ENCODE measurements around the gene RAPGEF4.

The RAPGEF4 gene

GRCh38 chr2:172836827-172837226 is 101.2 kb downstream of the RAPGEF4 start:
- ATAC-seq (replicated peaks) (no peak), DNase-seq (no peak)
- no peaks in the 10 kb centered on the region for H3K36me3 Mint-ChIP-seq
- H3K27ac Mint-ChIP-seq = no peak overlapping the region
- peaks cover 0 to 1% of the 10 kb centered on the region in 2 donors for H3K4me1 Mint-ChIP-seq
- H3K4me3 Mint-ChIP-seq = no peak overlapping the region
- peaks cover 13% of the 10 kb centered on the region in 2 donors for H3K27me3 Mint-ChIP-seq
- H3K9me3 Mint-ChIP-seq = no peaks in the 10 kb centered on the region

- H3K9me3 Mint-ChIP-seq = no peaks in the 10 kb centered on the region
- no peak for ATAC-seq (replicated peaks)
- no peaks in the 10 kb centered on the region for H3K36me3 Mint-ChIP-seq
- no peak overlapping the region for H3K27ac Mint-ChIP-seq
- peaks cover 12 to 13% of the 10 kb centered on the region in 2 donors for H3K27me3 Mint-ChIP-seq
- no peak for DNase-seq
- peaks cover 0 to 1% of the 10 kb centered on the region in 2 donors for H3K4me1 Mint-ChIP-seq
- no peak overlapping the region for H3K4me3 Mint-ChIP-seq
Measured at GRCh38 chr2:172839446-172839845, 103.8 kb downstream of the RAPGEF4 start.

- no peak for ATAC-seq (replicated peaks)
Measured at GRCh38 chr2:172842511-172843265, 107.0 kb downstream of the RAPGEF4 start.

GRCh38 chr2:172843266-172843582 is 107.6 kb downstream of the RAPGEF4 start:
- Mint-ChIP-seq H3K4me3 (no peak overlapping the region), H3K9me3 (no peaks in the 10 kb centered on the region), H3K36me3 (no peaks in the 10 kb centered on the region), H3K27ac (no peak overlapping the region), H3K4me1 (no peaks in the 10 kb centered on the region), H3K27me3 (peaks cover 0 to 5% of the 10 kb centered on the region in 2 donors)
- DNase-seq = no peak
- ATAC-seq (replicated peaks) = no peak

More at GRCh38 chr2:172842511-172843265, 107.0 kb downstream of the RAPGEF4 start:
- Mint-ChIP-seq H3K27ac (no peak overlapping the region), H3K9me3 (no peaks in the 10 kb centered on the region), H3K36me3 (no peaks in the 10 kb centered on the region), H3K27me3 (peaks cover 0 to 5% of the 10 kb centered on the region in 2 donors), H3K4me3 (no peak overlapping the region), H3K4me1 (no peaks in the 10 kb centered on the region)
- no peak for DNase-seq

- Mint-ChIP-seq H3K27ac (no peak overlapping the region), H3K27me3 (peaks cover 0 to 5% of the 10 kb centered on the region in 2 donors)
Measured at GRCh38 chr2:172843902-172844715, 108.5 kb downstream of the RAPGEF4 start.

GRCh38 chr2:172845028-172845630 is 109.5 kb downstream of the RAPGEF4 start:
- Mint-ChIP-seq H3K4me3 (no peak overlapping the region), H3K4me1 (no peaks in the 10 kb centered on the region), H3K9me3 (no peaks in the 10 kb centered on the region), H3K27me3 (peaks cover 0 to 5% of the 10 kb centered on the region in 2 donors), H3K27ac (no peak overlapping the region), H3K36me3 (no peaks in the 10 kb centered on the region)
- ATAC-seq (replicated peaks) = no peak
- no peak for DNase-seq

More at GRCh38 chr2:172843902-172844715, 108.5 kb downstream of the RAPGEF4 start:
- no peaks in the 10 kb centered on the region for H3K4me1 Mint-ChIP-seq
- no peak for ATAC-seq (replicated peaks)
- H3K9me3 Mint-ChIP-seq = no peaks in the 10 kb centered on the region
- no peak for DNase-seq
- no peak overlapping the region for H3K4me3 Mint-ChIP-seq
- no peaks in the 10 kb centered on the region for H3K36me3 Mint-ChIP-seq

GRCh38 chr2:172846551-172846950 is 110.9 kb downstream of the RAPGEF4 start:
- ATAC-seq (replicated peaks) (no peak), DNase-seq (no peak)
- Mint-ChIP-seq H3K36me3 (no peaks in the 10 kb centered on the region), H3K4me1 (no peaks in the 10 kb centered on the region), H3K27ac (no peak overlapping the region), H3K9me3 (peaks cover 5 to 8% of the 10 kb centered on the region in 2 donors), H3K4me3 (no peak overlapping the region), H3K27me3 (peaks cover 5 to 11% of the 10 kb centered on the region in 2 donors)

- peaks cover 5 to 9% of the 10 kb centered on the region in 2 donors for H3K9me3 Mint-ChIP-seq
- no peak for DNase-seq
- H3K27me3 Mint-ChIP-seq = peaks cover 5 to 11% of the 10 kb centered on the region in 2 donors
- H3K4me1 Mint-ChIP-seq = no peaks in the 10 kb centered on the region
- H3K36me3 Mint-ChIP-seq = no peaks in the 10 kb centered on the region
- no peak for ATAC-seq (replicated peaks)
- H3K27ac Mint-ChIP-seq = no peak overlapping the region
- H3K4me3 Mint-ChIP-seq = no peak overlapping the region
Measured at GRCh38 chr2:172847188-172847587, 111.5 kb downstream of the RAPGEF4 start.

- H3K36me3 Mint-ChIP-seq = no peaks in the 10 kb centered on the region
- no peaks in the 10 kb centered on the region for H3K4me1 Mint-ChIP-seq
- peaks cover 5 to 10% of the 10 kb centered on the region in 2 donors for H3K9me3 Mint-ChIP-seq
- DNase-seq (no peak), ATAC-seq (replicated peaks) (no peak)
- H3K4me3 Mint-ChIP-seq = no peak overlapping the region
- peaks cover 5 to 6% of the 10 kb centered on the region in 2 donors for H3K27me3 Mint-ChIP-seq
- H3K27ac Mint-ChIP-seq = no peak overlapping the region
Measured at GRCh38 chr2:172848519-172848918, 112.9 kb downstream of the RAPGEF4 start.

GRCh38 chr2:172849519-172850217 is 114.0 kb downstream of the RAPGEF4 start:
- Mint-ChIP-seq H3K4me1 (no peaks in the 10 kb centered on the region), H3K27ac (no peak overlapping the region), H3K27me3 (peaks cover 6% of the 10 kb centered on the region in 2 donors), H3K4me3 (no peak overlapping the region), H3K36me3 (no peaks in the 10 kb centered on the region), H3K9me3 (peaks cover 5 to 13% of the 10 kb centered on the region in 2 donors)
- DNase-seq (no peak), ATAC-seq (replicated peaks) (no peak)

- Mint-ChIP-seq H3K4me3 (no peak overlapping the region), H3K27me3 (peaks cover 26 to 31% of the 10 kb centered on the region in 2 donors), H3K9me3 (peaks cover 5 to 16% of the 10 kb centered on the region in 2 donors), H3K36me3 (no peaks in the 10 kb centered on the region), H3K4me1 (no peaks in the 10 kb centered on the region), H3K27ac (no peak overlapping the region)
- no peak for ATAC-seq (replicated peaks)
- DNase-seq = no peak
Measured at GRCh38 chr2:172855588-172855987, 119.9 kb downstream of the RAPGEF4 start.

GRCh38 chr2:172856606-172857005 is 121.0 kb downstream of the RAPGEF4 start:
- no peaks in the 10 kb centered on the region for H3K36me3 Mint-ChIP-seq
- DNase-seq (no peak), ATAC-seq (replicated peaks) (peak in 1 of 2 donors; percentile 46)
- no peaks in the 10 kb centered on the region for H3K4me1 Mint-ChIP-seq
- H3K27me3 Mint-ChIP-seq = peaks cover 27 to 31% of the 10 kb centered on the region in 2 donors
- peaks cover 0 to 7% of the 10 kb centered on the region in 2 donors for H3K9me3 Mint-ChIP-seq
- H3K4me3 Mint-ChIP-seq = no peak overlapping the region
- H3K27ac Mint-ChIP-seq = no peak overlapping the region

GRCh38 chr2:172858473-172858745 is 122.8 kb downstream of the RAPGEF4 start:
- Mint-ChIP-seq H3K27ac (no peak overlapping the region), H3K36me3 (no peaks in the 10 kb centered on the region), H3K4me1 (no peaks in the 10 kb centered on the region), H3K27me3 (peaks cover 41 to 43% of the 10 kb centered on the region in 2 donors), H3K9me3 (peaks cover 0 to 7% of the 10 kb centered on the region in 2 donors), H3K4me3 (no peak overlapping the region)
- DNase-seq (no peak), ATAC-seq (replicated peaks) (no peak)

Data from stimulated activated naive B cell treated with anti-CD40 and anti-IgM and Interleukin-4, amounts not matched to agents 10 μg/mL and 1 μg/mL and 100 μg/mL, for 72 hours (primary cell).